GM23248 (cell line): Measurements from ENCODE around the gene ZNF574. TPM values are rescaled to one million over a fixed set of nuclear protein-coding genes. Genes with fewer than 3 reads are reported as not detected.
A peak's percentile ranks its signal among the peaks of the same experiment; 100 is the strongest.
"Not testable (repeated sequence)": the region's sequence is repeated elsewhere in the genome, so short reads cannot be mapped to it uniquely, and the experiment has no call there.

ENCODE experiments used
- DNase-seq: peaks from one replicate; pipeline ENCODE4 v3.0.0-alpha.2; 2015
- H2AFZ ChIP-seq: fragments of 200-600 bp; sonication (generic); 2 replicates; pipeline ENCODE4 v1.6.1; 2016; ENCODE audit warnings: antibody characterized with exemption
- H3F3A ChIP-seq: fragments of 200-600 bp; sonication (generic); 2 replicates; pipeline ENCODE4 v1.6.1; 2016; ENCODE audit warnings: mild to moderate bottlenecking, antibody characterized with exemption, mixed run types; ENCODE audit not compliant: insufficient read depth
- H3K27ac ChIP-seq: fragments of 200-600 bp; sonication (generic); 2 replicates; pipeline ENCODE4 v1.5.1; 2016; ENCODE audit warnings: mild to moderate bottlenecking
- H3K27me3 ChIP-seq: fragments of 200-600 bp; sonication (generic); replicated peaks from 2 replicates; pipeline ENCODE4 v1.6.1; 2016; ENCODE audit warnings: mild to moderate bottlenecking; ENCODE audit not compliant: insufficient read depth
- H3K36me3 ChIP-seq: fragments of 200-600 bp; sonication (generic); 2 replicates; pipeline ENCODE4 v1.6.1; 2016; ENCODE audit warnings: low read depth, mild to moderate bottlenecking
- H3K4me1 ChIP-seq: fragments of 200-600 bp; sonication (generic); 2 replicates; pipeline ENCODE4 v1.6.1; 2016; ENCODE audit warnings: mild to moderate bottlenecking; ENCODE audit not compliant: insufficient read depth
- H3K4me2 ChIP-seq: fragments of 200-600 bp; sonication (generic); one replicate; pipeline ENCODE4 v1.6.1; 2016; ENCODE audit warnings: mild to moderate bottlenecking; ENCODE audit not compliant: unreplicated experiment
- H3K4me3 ChIP-seq: fragments of 200-600 bp; sonication (generic); 2 replicates; pipeline ENCODE4 v1.5.1; 2016; ENCODE audit warnings: mild to moderate bottlenecking
- H3K79me2 ChIP-seq: fragments of 200-600 bp; sonication (generic); 2 replicates; pipeline ENCODE4 v1.6.1; 2016; ENCODE audit warnings: mild to moderate bottlenecking; ENCODE audit not compliant: insufficient read depth
- H3K9ac ChIP-seq: fragments of 200-600 bp; sonication (generic); 2 replicates; pipeline ENCODE4 v1.6.1; 2016; ENCODE audit warnings: mild to moderate bottlenecking
- H3K9me2 ChIP-seq: fragments of 200-600 bp; sonication (generic); 2 replicates; pipeline ENCODE4 v1.6.1; 2016; ENCODE audit warnings: mixed run types, mild to moderate bottlenecking, moderate library complexity; ENCODE audit not compliant: insufficient read depth
- H3K9me3 ChIP-seq: fragments of 200-600 bp; sonication (generic); one replicate; pipeline ENCODE4 v1.6.1; 2017; ENCODE audit warnings: low read depth
- H4K20me1 ChIP-seq: fragments of 200-600 bp; sonication (generic); 2 replicates; pipeline ENCODE4 v1.6.0; 2016; ENCODE audit not compliant: insufficient read depth
- EZH2 ChIP-seq: fragments of 200-600 bp; sonication (generic); IDR thresholded peaks from 2 replicates; pipeline ENCODE4 v1.6.1; 2018; ENCODE audit warnings: antibody characterized with exemption, mild to moderate bottlenecking; ENCODE audit not compliant: insufficient read depth, poor library complexity, severe bottlenecking
- EZH2phosphoT487 ChIP-seq: fragments of 200-600 bp; sonication (generic); IDR thresholded peaks from 2 replicates; pipeline ENCODE4 v1.6.1; 2018; ENCODE audit warnings: antibody characterized with exemption, moderate library complexity, mild to moderate bottlenecking, low read depth; ENCODE audit not compliant: insufficient read depth
- WGBS, 2 experiments: methylation state at CpG; one replicate each; pipeline ENCODE4 v1.1.6; 2015 to 2017; ENCODE audit warnings: low lambda C conversion rate in 2 of 2, low coverage in 1 of 2; ENCODE audit errors: missing lambda C conversion rate in 2 of 2; 5-methylcytosine and 5-hydroxymethylcytosine counted together
- in situ Hi-C: fragments of 300-500 bp; cut with MboI; formaldehyde crosslinking; loops from 2 replicates; pipeline ENCODE4 v1.15.0; 2020
- polyA plus RNA-seq: library from polyadenylated mRNA; unstranded; fragments of >200 nt; fragmentation: Nextera tagmentation; extraction: Ambion mirVana; gene quantifications from 2 replicates; pipeline ENCODE4 v1.2.1, GENCODE V29; 2016
- total RNA-seq: library from RNA; depleted of rRNA; stranded (reverse); fragments of >200 nt; shearing (Covaris generic); gene quantifications from 2 replicates; pipeline ENCODE4 v1.2.3, GENCODE V29; 2014

Gene ZNF574
- total and polyA plus RNA-seq, 2 experiments from 2014 or later, result 14.8 to 19.5 TPM

DNA sequence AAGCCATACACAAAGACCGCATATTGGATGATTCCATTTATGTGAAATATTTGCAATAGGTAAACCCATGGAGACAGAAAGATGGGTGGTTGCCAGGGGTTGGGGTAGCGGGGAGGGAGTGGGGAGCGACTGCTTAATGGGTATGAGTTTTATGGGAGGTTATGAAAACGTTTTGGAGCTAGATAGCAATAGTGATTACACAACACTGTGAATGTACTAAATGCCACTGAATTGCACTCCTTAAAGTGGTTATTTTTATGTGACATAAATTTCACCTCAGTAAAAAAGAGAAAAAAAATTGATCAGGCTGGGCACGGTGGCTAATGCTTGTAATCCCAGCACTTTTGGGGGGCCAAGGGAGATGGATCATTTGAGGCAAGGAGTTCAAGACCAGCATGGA, 42.6 kb upstream of the ZNF574 start:
- TF ChIP-seq EZH2phosphoT487, result no peak
- TF ChIP-seq EZH2, result no peak
- 65 to 68% methylated on average over 5 of the region's 5 CpGs for whole genome bisulfite sequencing, 2 experiments
- Histone ChIP-seq H3K79me2 (no peaks in the 10 kb centered on the region), H3K9ac (no peak overlapping the region), H3K4me2 (no peak overlapping the region), H3K4me3 (no peak overlapping the region), H4K20me1 (no peaks in the 10 kb centered on the region), H3K4me1 (no peaks in the 10 kb centered on the region), H3K27me3 (no peaks in the 10 kb centered on the region), H3F3A (no peaks in the 10 kb centered on the region), H3K9me3 (no peaks in the 10 kb centered on the region), H3K27ac (no peak overlapping the region), H2AFZ (no peak overlapping the region), H3K36me3 (no peaks in the 10 kb centered on the region), H3K9me2 (no peaks in the 10 kb centered on the region)
- in situ Hi-C loops, result no loop called here
- no peak for DNase-seq

DNA sequence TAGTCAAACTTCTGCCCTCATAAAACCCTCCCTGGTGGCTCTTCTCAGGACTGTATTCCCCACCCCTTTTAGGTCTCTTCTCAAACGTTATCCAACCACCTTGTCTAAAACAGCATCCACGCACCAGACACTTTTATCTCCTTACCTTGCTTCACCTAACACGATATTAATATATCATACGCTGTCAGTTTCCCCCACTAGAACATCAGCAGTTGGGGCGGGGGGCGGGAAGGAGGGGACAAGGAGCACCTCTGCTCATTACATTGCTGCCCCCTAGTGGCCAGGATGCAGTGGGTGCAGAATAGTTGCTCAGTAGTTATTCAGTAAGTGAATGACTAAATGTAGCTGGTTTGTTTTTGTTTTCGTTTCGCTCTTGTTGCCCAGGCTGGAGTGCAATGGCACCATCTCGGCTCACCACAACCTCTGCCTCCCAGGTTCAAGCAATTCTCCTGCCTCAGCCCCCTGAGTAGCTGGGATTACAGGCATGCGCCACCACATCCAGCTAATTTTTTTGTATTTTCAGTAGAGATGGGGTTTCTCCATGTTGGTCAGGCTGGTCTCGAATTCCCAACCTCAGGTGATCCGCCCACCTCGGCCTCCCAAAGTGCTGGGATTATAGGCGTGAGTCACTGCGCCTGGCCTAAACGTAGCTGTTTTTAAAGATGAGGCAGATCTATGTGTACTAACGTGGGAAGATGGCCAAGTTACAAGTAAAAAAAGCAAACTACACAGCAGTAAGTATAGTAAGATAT, 41.1 kb upstream of the ZNF574 start:
- in situ Hi-C loops, H3K36me3 ChIP-seq, H3F3A ChIP-seq, H3K9me3 ChIP-seq, H4K20me1 ChIP-seq, H3K4me1 ChIP-seq, H3K79me2 ChIP-seq, H3K9me2 ChIP-seq, H3K27me3 ChIP-seq: not testable (repeated sequence)
- H2AFZ ChIP-seq, result peak overlapping the region; percentile 70
- 15 to 16% methylated on average over 17 of the region's 17 CpGs for WGBS, 2 experiments
- H3K27ac ChIP-seq, result peak overlapping the region; percentile 79
- peak overlapping the region; percentile 79 for H3K4me2 ChIP-seq
- peak overlapping the region; percentile 67 for H3K4me3 ChIP-seq
- peak; percentile 84 for DNase-seq
- H3K9ac ChIP-seq, result peak overlapping the region; percentile 78

DNA sequence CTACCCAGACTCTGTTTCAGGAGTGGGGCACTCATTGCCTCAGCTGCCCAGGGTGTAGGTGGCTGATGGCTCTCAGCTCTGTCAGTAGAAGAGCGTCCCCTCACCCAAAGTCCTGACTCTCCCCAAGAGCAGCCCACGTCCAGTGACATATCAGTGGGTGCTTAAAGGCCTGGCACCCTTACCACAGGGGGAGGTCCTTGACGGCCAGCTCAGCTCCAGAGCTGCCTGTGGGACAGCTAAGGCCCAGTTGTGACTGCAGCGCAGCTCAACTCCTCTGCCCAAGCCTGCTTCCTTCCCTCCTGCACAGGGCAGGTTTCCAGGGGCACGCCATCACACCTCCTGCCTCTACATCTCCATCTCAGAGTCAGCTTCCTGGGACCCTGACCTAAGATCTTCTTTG, 38.3 kb upstream of the ZNF574 start:
- Histone ChIP-seq H3K4me3 (no peak overlapping the region), H3K27me3 (no peaks in the 10 kb centered on the region), H3K9me3 (no peaks in the 10 kb centered on the region), H3K36me3 (no peaks in the 10 kb centered on the region), H4K20me1 (no peaks in the 10 kb centered on the region), H3K27ac (no peak overlapping the region), H3K9ac (no peak overlapping the region), H2AFZ (no peak overlapping the region), H3K9me2 (no peaks in the 10 kb centered on the region), H3F3A (no peaks in the 10 kb centered on the region), H3K79me2 (no peaks in the 10 kb centered on the region), H3K4me2 (no peak overlapping the region), H3K4me1 (no peaks in the 10 kb centered on the region)
- TF ChIP-seq EZH2, result no peak
- no peak for TF ChIP-seq EZH2phosphoT487
- in situ Hi-C loops, result no loop called here
- WGBS, 2 experiments, result 52 to 60% methylated on average over 5 of the region's 5 CpGs
- DNase-seq, result no peak

DNA sequence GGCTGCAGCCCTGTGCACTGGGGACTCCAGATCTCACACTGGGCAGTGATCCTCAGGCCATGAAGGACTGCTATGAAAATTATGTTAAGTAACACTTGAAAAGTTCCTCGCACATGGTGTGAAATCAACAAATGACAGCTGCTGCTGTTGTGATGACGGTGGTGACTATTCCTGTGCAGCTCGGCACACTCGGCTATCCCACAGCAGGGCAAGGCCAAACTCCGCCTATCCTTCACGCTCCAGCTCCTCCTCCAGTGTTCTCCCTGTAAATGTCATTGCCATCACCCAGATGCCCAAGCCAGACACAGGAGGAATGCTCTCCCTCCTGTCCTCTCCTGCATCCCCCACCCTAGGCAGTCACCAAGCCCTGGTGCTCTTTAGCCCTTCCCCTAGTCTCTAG, 37.3 kb upstream of the ZNF574 start:
- Histone ChIP-seq H3K4me3 (no peak overlapping the region), H3K27me3 (no peaks in the 10 kb centered on the region), H3K36me3 (no peaks in the 10 kb centered on the region), H4K20me1 (no peaks in the 10 kb centered on the region), H3K9me3 (no peaks in the 10 kb centered on the region), H3F3A (no peaks in the 10 kb centered on the region), H3K27ac (no peak overlapping the region), H3K4me2 (no peak overlapping the region), H3K79me2 (no peaks in the 10 kb centered on the region), H3K4me1 (no peaks in the 10 kb centered on the region), H2AFZ (no peak overlapping the region), H3K9ac (no peak overlapping the region), H3K9me2 (no peaks in the 10 kb centered on the region)
- no peak for TF ChIP-seq EZH2
- TF ChIP-seq EZH2phosphoT487, result no peak
- in situ Hi-C loops, result no loop called here
- no peak for DNase-seq
- 58% methylated on average over 6 of the region's 6 CpGs for WGBS, 2 experiments

DNA sequence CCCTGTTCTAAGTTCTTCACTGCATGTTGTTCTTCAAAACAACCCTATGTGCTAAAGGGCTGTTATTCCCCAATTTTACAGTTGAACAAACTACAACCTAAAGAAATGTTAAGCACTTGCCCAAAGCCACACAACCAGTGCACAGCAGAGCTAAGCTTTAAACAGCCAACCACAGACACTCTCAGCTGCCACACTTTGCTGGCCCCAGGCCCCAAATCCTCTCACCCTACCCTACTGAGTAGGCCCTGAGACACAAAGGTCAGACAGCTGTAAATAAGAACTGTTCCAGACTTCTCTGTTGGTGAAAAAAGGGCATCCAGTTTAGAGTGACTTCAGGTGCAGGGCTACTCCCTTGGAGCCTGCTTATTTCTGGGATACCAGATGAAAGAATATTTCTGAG, 35.9 kb upstream of the ZNF574 start:
- no peaks in the 10 kb centered on the region for H3K79me2 ChIP-seq
- no peak overlapping the region for H3K4me3 ChIP-seq
- no peak overlapping the region for H3K4me2 ChIP-seq
- TF ChIP-seq EZH2phosphoT487, result no peak
- no peak for TF ChIP-seq EZH2
- H3K36me3 ChIP-seq, result no peaks in the 10 kb centered on the region
- no peaks in the 10 kb centered on the region for H3K27me3 ChIP-seq
- H3K4me1 ChIP-seq, result no peaks in the 10 kb centered on the region
- DNase-seq, result no peak
- no peak overlapping the region for H3K27ac ChIP-seq
- no peaks in the 10 kb centered on the region for H4K20me1 ChIP-seq
- H3F3A ChIP-seq, result no peaks in the 10 kb centered on the region
- no peak overlapping the region for H3K9ac ChIP-seq
- in situ Hi-C loops, result no loop called here
- no peak overlapping the region for H2AFZ ChIP-seq
- no peaks in the 10 kb centered on the region for H3K9me3 ChIP-seq
- H3K9me2 ChIP-seq, result no peaks in the 10 kb centered on the region

DNA sequence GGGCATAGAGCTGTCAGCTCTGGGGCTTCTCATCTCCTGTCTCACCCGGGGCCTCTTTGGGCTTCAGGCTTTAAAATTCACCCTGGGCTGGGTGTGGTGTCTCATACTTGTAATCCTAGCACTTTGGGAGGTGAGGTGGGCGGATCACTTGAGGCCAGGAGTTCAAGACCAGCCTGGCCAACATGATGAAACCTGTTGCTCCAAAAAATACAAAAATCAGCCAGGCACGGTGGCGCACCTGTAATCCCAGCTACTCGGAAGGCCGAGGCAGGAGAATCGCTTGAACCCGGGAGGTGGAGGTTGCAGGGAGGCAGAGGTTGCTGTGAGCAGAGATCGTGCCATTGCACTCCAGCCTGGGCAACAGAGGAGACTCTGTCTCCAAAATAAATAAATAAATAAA, 35.5 kb upstream of the ZNF574 start:
- H3K9me3 ChIP-seq, H3K4me1 ChIP-seq, in situ Hi-C loops, H3K9ac ChIP-seq, H3K79me2 ChIP-seq, H3K4me2 ChIP-seq, H4K20me1 ChIP-seq, H3K36me3 ChIP-seq, H3K9me2 ChIP-seq, H3F3A ChIP-seq, H3K27ac ChIP-seq, DNase-seq, H2AFZ ChIP-seq, H3K27me3 ChIP-seq, H3K4me3 ChIP-seq: not testable (repeated sequence)
- 76 to 84% methylated on average over 9 of the region's 9 CpGs for WGBS, 2 experiments
